Tongue (tissue), 2 donors: ENCODE results near the gene RASD2. TPM values are rescaled to one million over a fixed set of nuclear protein-coding genes. Genes with fewer than 3 reads are reported as not detected.
A peak's percentile ranks its signal among the peaks of the same experiment; 100 is the strongest.

ENCODE experiments used
- DNase-seq: peaks from one replicate; pipeline ENCODE4 v3.0.0-alpha.2; 2015
- total RNA-seq: library from RNA; depleted of rRNA; stranded (reverse); fragments of >200 nt; gene quantifications from one replicate; pipeline ENCODE4 v1.2.3, GENCODE V29; 2014

The RASD2 gene
- total RNA-seq, 1 donor from 2014 or later: 2.8 TPM

DNA sequence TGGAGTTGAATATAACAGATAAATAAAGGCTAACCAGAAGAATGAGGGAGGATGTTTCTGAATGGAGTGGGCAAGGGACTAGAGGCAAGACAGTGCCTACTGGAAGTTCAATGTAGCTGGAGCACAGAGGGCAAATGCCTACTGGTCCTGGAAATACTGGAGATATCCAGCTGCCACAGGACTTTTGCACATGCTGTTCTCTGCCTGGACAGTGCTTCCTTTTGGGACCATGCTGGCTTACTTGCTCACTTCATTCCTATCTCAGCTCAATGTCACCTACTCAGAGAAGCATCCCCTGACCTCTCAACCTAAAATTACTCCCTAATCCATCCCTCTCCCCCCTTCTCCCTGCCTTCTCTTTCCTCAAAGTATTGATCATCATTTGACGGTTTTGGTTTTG is 20.2 kb downstream of the RASD2 start:
- no peak for DNase-seq

DNA sequence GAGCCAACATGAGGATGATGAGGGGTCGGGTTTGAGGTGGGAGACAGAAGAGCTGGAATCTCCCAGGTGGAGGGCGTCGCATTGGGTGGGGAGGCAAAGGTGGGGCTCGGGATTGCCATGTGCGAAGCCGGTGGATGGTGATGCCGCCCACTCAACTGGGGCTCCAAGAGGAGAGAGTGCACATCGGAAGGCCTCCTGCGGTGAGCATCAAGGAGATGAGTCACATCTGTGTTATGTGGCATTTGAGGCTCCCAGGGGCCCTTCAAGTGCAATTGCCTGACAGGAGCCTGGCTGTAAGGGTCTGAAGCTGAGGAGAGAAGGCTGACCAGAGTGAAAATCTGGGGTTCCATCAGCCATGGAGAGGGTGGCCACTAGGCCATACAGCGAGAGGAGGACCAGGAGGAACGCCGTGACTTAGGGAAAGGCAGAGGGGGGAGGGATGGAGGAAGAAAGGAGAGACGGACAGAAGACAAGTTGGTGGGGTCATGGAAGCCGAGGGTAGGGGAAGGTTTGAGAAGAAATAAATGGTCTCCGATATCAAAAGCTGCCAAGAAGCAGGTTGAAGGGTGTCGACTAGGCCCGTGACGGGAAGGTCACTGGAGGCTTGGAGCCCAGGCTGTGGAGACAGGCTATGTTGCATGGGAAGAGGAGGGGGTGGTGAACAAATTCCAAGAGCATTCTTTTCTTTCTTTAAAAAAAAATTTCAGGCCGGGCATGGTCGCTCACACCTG is 21.3 kb downstream of the RASD2 start:
- no peak for DNase-seq

DNA sequence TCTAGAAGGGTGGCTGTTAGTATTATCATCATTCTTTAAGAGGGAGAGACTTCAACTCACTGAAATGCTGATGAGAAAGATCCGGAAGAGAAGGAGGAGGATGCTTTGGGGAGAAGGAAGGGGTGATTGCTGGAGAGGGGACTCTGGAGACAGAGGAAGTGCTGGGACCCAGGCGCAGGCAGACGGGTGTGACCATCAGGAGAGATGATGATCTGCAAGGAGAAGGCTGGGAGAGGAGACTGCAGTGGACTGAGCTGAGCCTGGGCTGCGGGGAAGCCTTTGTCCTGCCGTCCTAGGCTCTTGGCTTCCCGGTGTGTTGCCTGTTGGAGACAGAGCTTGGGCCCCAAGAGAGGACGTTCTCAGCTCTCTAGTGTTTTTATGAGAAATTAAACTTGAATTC is 22.6 kb downstream of the RASD2 start:
- no peak for DNase-seq

GRCh38 chr22:35564975-35565867 is 24.6 kb downstream of the RASD2 start:
- no peak for DNase-seq

GRCh38 chr22:35567351-35568141 is 26.9 kb downstream of the RASD2 start:
- no peak for DNase-seq

DNA sequence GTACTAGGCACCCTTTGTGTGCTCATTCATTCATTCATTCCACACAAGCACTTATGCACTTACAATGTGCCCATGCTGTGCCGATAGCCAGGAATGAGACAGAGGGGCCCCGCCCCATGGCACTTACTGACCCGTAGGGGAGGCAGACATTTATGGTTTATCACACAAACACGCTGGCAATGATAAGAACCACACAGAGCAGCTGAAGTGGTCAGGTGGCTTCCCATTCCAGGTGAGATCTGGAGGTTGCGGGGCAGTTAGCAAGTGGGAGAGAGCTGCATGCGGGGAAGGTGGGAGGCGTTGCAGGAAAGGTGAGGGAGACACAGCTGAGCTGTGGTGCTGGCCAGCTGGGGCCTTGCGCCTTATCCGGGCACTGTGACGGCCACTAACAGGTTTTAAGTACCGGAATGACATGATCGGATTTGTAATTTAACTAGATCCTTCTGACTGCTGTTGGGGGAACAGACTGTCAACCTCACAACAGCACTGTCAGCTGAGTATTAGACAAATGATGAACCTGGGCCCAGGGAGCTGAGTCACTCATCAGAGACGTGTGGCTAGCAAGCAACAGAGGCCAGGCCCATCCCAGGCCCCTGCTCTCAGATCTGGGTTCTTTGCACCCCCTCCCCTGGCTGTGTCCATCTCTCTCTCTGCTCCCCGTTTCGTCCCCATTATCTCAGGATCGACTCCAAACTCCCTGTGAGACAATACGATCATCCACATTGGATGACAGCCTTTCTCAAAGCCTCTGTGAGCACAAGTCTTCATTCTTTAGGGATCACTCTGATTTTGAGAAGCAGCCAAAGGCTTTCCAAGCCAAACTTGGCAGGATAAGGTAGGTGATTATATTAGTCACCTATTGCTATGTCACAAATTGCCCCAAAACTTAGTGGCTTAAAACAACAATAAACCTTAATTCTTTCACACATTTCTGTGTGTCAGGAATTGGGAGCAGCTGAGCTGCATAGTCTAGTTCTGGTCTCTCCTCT is 28.4 kb downstream of the RASD2 start:
- no peak for DNase-seq

DNA sequence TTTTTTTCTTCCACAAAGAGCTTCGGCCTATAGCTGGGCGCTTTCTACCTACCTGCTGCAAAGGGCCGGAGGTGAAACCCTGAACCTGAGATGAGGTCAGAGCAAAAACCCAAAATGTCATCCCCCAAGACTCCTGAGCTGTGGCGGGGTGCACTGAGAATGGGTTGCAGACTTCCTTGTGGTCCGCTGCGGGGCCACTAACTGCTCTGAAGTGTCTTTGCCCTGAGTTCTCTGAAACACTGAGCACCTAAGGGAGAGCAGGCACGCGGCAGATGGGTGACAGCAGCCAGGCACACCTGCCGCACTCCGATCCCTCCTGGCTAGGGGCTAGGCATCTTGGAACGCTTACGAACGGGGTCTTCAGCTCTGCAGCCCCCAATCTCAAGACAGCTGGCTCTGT is 29.3 kb downstream of the RASD2 start:
- DNase-seq: no peak

DNA sequence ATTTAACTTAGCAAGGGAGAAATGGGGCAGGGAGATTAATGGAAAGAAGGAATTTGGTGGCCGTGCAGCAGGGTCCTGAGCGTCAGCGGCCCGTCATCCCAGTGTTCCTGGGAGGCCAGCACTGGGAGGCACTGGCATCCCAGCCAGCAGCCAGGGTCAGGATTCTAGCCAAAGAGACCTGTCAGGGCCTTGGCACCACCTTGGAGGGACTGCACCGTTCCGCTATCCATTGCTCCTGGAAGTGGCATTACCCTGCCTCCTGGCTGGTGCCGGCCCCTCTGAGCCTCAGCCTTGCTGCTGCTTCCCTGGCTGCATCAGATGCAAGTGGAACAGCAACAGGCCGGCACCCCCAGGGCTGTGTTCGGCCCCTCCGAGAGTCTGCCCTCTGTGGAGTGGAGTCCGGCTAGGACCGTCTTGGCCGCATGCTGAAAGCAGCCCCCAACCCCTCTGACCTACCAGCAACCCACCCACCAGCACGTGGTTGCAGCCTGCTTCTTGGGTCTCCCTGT is 30.1 kb downstream of the RASD2 start:
- DNase-seq: no peak

GRCh38 chr22:35572556-35572955 is 31.9 kb downstream of the RASD2 start:
- no peak for DNase-seq

GRCh38 chr22:35575116-35575748 is 34.6 kb downstream of the RASD2 start:
- no peak for DNase-seq

GRCh38 chr22:35576671-35577070 is 36.0 kb downstream of the RASD2 start:
- DNase-seq: no peak

DNA sequence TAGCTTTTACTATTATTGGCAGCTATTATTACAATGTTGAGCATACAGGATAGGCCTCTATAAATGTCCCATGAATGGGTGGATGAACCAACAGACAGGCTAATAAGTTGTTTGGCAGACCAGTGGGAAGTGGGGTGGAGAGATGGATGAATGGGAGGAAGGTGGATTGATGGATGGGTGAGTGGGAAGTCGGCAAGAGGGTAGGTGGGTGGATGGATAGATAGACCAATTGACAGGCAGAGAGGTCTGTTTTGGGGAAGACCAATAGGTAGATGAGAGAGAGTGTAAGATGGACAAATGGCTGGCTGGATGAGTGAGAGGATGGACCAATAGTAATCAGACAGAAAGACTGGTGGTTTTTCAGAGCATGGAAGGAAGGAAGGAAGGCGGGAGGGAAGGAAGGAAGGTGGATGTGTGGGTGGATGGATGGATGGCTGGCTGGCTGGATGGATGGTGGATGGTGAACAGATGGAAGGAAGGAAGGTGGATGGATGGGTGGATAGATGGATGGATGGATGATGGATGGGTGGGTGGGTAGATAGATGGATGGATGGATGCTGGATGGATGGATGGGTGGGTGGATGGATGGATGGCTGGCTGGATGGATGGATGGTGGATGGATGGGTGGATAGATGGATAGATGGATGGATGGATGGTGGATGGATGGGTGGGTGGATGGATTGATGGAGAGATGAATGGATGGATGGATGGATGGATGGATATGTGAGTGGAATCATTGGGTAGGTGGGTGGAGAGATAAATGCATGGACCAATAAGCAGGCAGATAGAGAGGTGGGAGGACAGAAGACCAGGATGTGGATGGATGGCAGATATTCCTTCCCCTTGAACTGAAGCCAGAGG is 37.4 kb downstream of the RASD2 start:
- DNase-seq: no peak

- DNase-seq: no peak
Measured at GRCh38 chr22:35578836-35579575, 38.4 kb downstream of the RASD2 start.

GRCh38 chr22:35580351-35581022 is 39.9 kb downstream of the RASD2 start:
- no peak for DNase-seq

- DNase-seq: no peak
Measured at GRCh38 chr22:35581023-35581413, 40.4 kb downstream of the RASD2 start.

- no peak for DNase-seq
Measured at GRCh38 chr22:35582218-35582860, 41.7 kb downstream of the RASD2 start.

DNA sequence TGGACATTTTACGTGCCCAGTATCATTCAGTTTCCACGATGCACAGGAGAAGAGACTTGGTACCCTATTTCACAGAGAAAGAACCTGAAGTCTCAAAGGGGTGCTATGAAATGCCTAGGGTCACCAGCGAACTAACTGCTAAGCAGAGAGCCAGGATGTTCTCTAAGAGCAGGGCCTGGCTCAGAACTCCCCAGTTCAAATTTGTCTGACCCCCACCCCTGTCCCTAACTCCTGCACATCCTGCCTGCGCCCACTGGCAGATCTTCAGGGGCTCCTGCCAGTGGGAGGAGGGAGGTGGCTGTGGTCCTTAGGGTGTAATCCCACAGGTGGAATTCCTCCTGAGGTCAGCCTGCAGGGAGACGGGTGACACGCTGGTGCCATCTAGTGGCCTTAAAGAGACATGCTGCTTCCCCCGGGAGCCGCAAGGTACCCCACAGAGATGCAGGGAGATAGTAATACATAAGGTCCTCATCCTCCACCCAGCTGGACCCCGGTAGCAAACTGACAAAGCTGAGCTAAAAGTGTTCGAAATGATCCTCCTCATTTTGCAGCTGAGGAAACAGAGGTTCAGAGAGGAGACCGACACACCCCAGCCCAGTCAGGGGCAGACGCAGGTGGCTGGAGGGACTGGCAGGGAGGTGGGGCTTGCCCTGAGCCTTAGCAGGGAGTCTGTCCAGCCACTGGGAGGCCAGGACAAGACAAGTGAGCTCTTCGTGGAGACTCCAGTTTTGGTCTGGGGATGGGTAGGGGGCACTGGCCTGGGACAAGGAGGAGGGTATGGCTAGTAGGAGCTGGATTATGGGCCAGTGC is 42.4 kb downstream of the RASD2 start:
- DNase-seq: peak; percentile 79
